Measurements from ENCODE around the gene PRKG1.

The PRKG1 gene

GRCh38 chr10:52128056-52128683 lies 1053.9 kb downstream of the PRKG1 start:
- Histone ChIP-seq H3K9me2 (replicated peaks; ENCODE audit: insufficient read depth, low read length) (no peaks in the 10 kb centered on the region), H3F3A (ENCODE audit: insufficient read depth) (no peaks in the 10 kb centered on the region), H3K27me3 (ENCODE audit: low read length) (no peaks in the 10 kb centered on the region), H3K27ac (ENCODE audit: low read depth, low read length) (no peak overlapping the region), H4K20me1 (ENCODE audit: low read depth, low read length) (no peaks in the 10 kb centered on the region), H3K4me2 (ENCODE audit: low read depth, low read length, poor library complexity, severe bottlenecking) (no peak overlapping the region), H3K4me3 (ENCODE audit: insufficient read depth, low read length, poor library complexity, severe bottlenecking) (no peak overlapping the region), H3K36me3 (ENCODE audit: low read length) (no peaks in the 10 kb centered on the region), H3K79me2 (ENCODE audit: insufficient read depth, low read length) (no peaks in the 10 kb centered on the region), H2AFZ (ENCODE audit: low read depth, low read length, severe bottlenecking) (no peak overlapping the region), H3K9ac (ENCODE audit: low read length) (no peak overlapping the region), H3K9me3 (ENCODE audit: insufficient read depth, low read length) (no peaks in the 10 kb centered on the region)
- TF ChIP-seq CTCF (IDR thresholded peaks at IDR 0.05; ENCODE audit: insufficient read depth, low read length, poor library complexity, severe bottlenecking) (no peak), EZH2phosphoT487 (conservative IDR thresholded peaks at IDR 0.05; ENCODE audit: low read length) (no peak)

DNA sequence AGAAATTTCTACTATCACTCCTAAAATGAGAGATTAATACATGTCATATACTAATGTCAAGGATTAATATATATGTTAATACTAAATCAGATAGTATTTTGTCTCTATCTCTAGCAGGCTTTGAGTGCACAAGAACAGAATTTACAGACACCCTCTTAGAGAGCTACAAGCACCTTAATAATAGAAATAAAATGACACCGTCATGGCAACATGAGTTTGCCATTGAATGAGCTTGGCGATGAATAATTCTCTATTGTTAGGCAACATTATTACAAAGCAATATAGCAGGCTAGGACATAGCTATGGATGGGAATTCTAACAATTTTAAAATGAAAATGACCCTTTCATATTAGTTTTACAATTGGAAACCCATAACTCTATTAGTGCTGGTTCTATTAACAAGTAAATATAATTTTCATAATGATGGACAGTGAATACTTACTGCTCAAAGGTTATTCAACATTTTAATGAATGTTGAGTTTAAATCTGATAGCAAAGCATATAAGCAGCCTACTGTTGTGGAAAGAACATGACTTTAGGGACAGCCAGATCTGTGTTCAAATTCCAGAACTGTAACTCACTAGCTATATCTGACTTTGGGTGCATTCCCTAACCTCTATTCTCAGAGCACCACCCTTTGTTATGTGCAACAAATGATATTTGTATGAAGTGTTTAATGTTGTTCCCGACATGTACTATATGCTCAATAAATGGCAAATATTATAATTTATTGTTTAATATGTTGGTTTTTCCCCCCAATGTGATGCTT lies 1055.3 kb downstream of the PRKG1 start:
- no peaks in the 10 kb centered on the region for H3K27me3 ChIP-seq (ENCODE audit: low read length)
- no peaks in the 10 kb centered on the region for H3K79me2 ChIP-seq (ENCODE audit: insufficient read depth, low read length)
- no peak overlapping the region for H3K4me2 ChIP-seq (ENCODE audit: low read depth, low read length, poor library complexity, severe bottlenecking)
- H3K9me3 ChIP-seq (ENCODE audit: insufficient read depth, low read length) = no peaks in the 10 kb centered on the region
- H3K36me3 ChIP-seq (ENCODE audit: low read length) = no peaks in the 10 kb centered on the region
- no peak overlapping the region for H3K4me3 ChIP-seq (ENCODE audit: insufficient read depth, low read length, poor library complexity, severe bottlenecking)
- H3F3A ChIP-seq (ENCODE audit: insufficient read depth) = no peaks in the 10 kb centered on the region
- H3K9ac ChIP-seq (ENCODE audit: low read length) = no peak overlapping the region
- TF ChIP-seq CTCF (IDR thresholded peaks at IDR 0.05; ENCODE audit: insufficient read depth, low read length, poor library complexity, severe bottlenecking) (no peak), EZH2phosphoT487 (conservative IDR thresholded peaks at IDR 0.05; ENCODE audit: low read length) (no peak)
- H2AFZ ChIP-seq (ENCODE audit: low read depth, low read length, severe bottlenecking) = no peak overlapping the region
- no peaks in the 10 kb centered on the region for H4K20me1 ChIP-seq (ENCODE audit: low read depth, low read length)
- no peaks in the 10 kb centered on the region for H3K9me2 ChIP-seq (replicated peaks; ENCODE audit: insufficient read depth, low read length)
- H3K27ac ChIP-seq (ENCODE audit: low read depth, low read length) = no peak overlapping the region

- H4K20me1 ChIP-seq (ENCODE audit: low read depth, low read length) = no peaks in the 10 kb centered on the region
These were observed 1060.8 kb downstream of the PRKG1 start for GRCh38 chr10:52135101-52135500.

More at GRCh38 chr10:52135101-52135500, 1060.8 kb downstream of the PRKG1 start:
- H3K4me3 ChIP-seq (ENCODE audit: insufficient read depth, low read length, poor library complexity, severe bottlenecking) = no peak overlapping the region
- no peaks in the 10 kb centered on the region for H3F3A ChIP-seq (ENCODE audit: insufficient read depth)
- H3K9ac ChIP-seq (ENCODE audit: low read length) = no peak overlapping the region
- no peak for TF ChIP-seq CTCF (IDR thresholded peaks at IDR 0.05; ENCODE audit: insufficient read depth, low read length, poor library complexity, severe bottlenecking)
- no peak for TF ChIP-seq EZH2phosphoT487 (conservative IDR thresholded peaks at IDR 0.05; ENCODE audit: low read length)
- H3K79me2 ChIP-seq (ENCODE audit: insufficient read depth, low read length) = no peaks in the 10 kb centered on the region
- no peak overlapping the region for H2AFZ ChIP-seq (ENCODE audit: low read depth, low read length, severe bottlenecking)
- H3K27me3 ChIP-seq (ENCODE audit: low read length) = no peaks in the 10 kb centered on the region
- no peaks in the 10 kb centered on the region for H3K9me3 ChIP-seq (ENCODE audit: insufficient read depth, low read length)
- H3K4me2 ChIP-seq (ENCODE audit: low read depth, low read length, poor library complexity, severe bottlenecking) = no peak overlapping the region
- no peaks in the 10 kb centered on the region for H3K9me2 ChIP-seq (replicated peaks; ENCODE audit: insufficient read depth, low read length)
- no peaks in the 10 kb centered on the region for H3K36me3 ChIP-seq (ENCODE audit: low read length)
- H3K27ac ChIP-seq (ENCODE audit: low read depth, low read length) = no peak overlapping the region
